ENCODE results near the gene CPNE6.
A peak's percentile ranks its signal among the peaks of the same experiment; 100 is the strongest.
"Not testable (repeated sequence)": the region's sequence is repeated elsewhere in the genome, so short reads cannot be mapped to it uniquely, and the experiment has no call there.

The CPNE6 gene

DNA sequence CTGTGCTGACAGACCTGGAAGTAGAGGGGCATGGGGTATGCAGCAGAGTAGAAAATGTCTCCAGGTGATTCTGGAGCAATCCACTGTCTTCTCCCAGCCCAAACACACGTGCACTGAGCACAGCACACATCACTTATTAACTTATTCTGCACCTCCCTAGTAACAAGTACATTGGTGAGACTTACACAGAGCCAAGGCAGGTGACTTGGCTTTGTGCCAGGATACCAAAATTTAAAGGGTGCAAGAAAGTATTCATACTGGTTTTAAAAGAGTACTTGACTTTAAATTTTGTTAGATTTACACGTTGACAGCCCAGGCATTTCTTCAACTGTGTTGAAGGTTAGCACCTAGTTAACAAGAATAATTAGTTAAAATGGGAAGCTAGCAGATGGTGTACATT lies 30.7 kb upstream of the CPNE6 start:
- peaks cover 15% of the 10 kb centered on the region for H3K4me1 ChIP-seq
- no peaks in the 10 kb centered on the region for H3K27me3 ChIP-seq
- H3K36me3 ChIP-seq: no peaks in the 10 kb centered on the region
- H4K20me1 ChIP-seq: no peaks in the 10 kb centered on the region
- H3K9me3 ChIP-seq: no peaks in the 10 kb centered on the region
- no peak for TF ChIP-seq Cebpa-rat (IDR thresholded peaks at IDR 0.05)
- no peak overlapping the region for H3K4me3 ChIP-seq
- no peak overlapping the region for H3K9ac ChIP-seq
- H3K27ac ChIP-seq: no peak overlapping the region
- no peak overlapping the region for H3K4me2 ChIP-seq

DNA sequence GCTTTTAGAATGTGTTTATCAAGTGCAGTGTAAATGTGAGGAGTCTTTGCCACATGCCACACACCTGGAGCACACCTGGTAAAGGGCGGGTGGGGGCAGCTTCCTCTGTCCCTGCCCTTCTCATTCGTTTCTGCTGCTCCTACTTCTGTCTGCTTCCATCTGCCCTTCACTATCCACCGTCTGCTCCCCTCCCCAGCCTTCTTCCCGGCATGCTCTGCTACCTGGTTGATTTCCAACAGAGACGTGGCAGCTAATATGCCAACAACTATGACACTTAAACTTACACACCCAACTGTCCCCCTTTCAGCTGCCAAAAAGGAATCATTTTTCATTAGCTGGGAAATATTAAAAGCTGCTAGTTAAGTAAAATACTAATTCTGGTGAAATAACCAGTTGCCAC lies 28.6 kb upstream of the CPNE6 start:
- no peak for TF ChIP-seq Cebpa-rat (IDR thresholded peaks at IDR 0.05)
- no peaks in the 10 kb centered on the region for H3K27me3 ChIP-seq
- no peak overlapping the region for H3K9ac ChIP-seq
- H3K4me2 ChIP-seq: no peak overlapping the region
- peaks cover under 1% of the 10 kb centered on the region for H3K4me1 ChIP-seq
- no peaks in the 10 kb centered on the region for H3K36me3 ChIP-seq
- H3K9me3 ChIP-seq: no peaks in the 10 kb centered on the region
- H4K20me1 ChIP-seq: no peaks in the 10 kb centered on the region
- H3K4me3 ChIP-seq: no peak overlapping the region
- no peak overlapping the region for H3K27ac ChIP-seq

DNA sequence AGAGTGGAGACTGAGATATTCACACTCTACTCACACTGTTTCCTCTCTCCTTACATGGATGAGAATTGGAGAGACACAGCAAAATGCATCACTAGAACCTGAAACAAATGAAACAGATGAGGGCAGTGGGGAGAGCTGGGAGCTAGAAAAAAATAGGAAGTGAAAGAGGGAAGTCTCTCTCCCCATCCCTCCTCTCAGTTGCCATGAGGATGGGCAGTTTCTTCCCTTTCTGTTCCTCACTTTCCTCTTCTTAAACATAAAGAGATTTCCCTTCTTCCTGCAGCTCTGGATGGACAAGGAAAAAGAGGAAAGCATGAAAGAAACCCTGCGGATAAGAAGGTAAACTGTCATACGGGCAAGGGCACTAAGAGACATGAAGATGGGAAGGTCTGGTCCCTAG lies 22.4 kb upstream of the CPNE6 start:
- peaks cover 32% of the 10 kb centered on the region for H3K4me1 ChIP-seq
- H3K27me3 ChIP-seq: peaks cover 18% of the 10 kb centered on the region
- not testable (repeated sequence) for H4K20me1 ChIP-seq, H3K36me3 ChIP-seq, H3K27ac ChIP-seq, H3K4me3 ChIP-seq, H3K9me3 ChIP-seq, H3K9ac ChIP-seq
- H3K4me2 ChIP-seq: peak overlapping the region; percentile 37

DNA sequence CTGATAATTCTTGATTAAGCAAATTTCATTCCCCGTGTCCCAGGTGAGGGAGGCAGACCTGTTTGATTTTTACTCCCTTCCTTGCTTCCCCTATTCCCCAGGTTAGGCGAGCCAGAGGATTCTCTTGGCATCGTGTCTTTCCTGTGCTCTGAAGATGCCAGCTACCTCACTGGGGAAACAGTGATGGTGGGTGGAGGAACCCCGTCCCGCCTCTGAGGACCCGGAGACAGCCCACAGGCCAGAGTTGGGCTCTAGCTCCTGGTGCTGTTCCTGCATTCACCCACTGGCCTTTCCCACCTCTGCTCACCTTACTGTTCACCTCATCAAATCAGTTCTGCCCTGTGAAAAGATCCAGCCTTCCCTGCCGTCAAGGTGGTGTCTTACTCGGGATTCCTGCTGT lies 20.6 kb upstream of the CPNE6 start:
- H3K9me3 ChIP-seq, H3K36me3 ChIP-seq, H4K20me1 ChIP-seq, H3K4me3 ChIP-seq, H3K27ac ChIP-seq, H3K9ac ChIP-seq: not testable (repeated sequence)
- H3K4me1 ChIP-seq: peaks cover 32% of the 10 kb centered on the region
- peak overlapping the region; percentile 100 for H3K4me2 ChIP-seq
- peaks cover 22% of the 10 kb centered on the region for H3K27me3 ChIP-seq

DNA sequence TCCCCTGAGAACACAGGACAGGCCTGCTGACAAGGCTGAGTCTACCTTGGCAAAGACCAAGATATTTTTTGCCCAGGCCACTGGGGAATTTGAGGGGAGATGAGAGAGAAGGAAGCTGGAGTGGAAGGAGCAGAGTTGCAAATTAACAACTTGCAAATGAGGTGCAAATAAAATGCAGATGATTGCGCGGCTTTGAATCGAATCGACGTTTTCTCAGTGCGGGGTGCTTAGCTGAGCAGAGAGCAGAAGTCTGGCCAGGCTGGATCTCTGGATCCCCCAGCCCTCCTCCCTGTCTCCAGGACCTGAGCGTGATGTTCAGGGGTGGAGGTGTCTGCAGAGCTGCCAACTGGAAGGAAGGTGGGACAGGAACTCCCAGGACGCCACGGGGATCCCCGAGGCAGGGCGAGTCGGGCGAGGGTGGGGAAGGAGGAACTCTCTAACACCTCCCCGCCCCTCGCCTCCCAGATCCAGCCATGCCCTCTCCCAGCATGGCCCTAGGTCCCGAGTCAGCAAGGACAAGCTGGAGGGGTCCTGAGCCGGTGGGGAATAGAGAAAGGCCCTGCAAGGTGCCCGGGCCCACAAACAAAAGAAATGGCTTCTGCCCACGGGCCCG lies 20.1 kb upstream of the CPNE6 start:
- Histone ChIP-seq H4K20me1 (no peaks in the 10 kb centered on the region), H3K27ac (peak overlapping the region; percentile 86), H3K27me3 (peaks cover 22% of the 10 kb centered on the region), H3K9ac (peak overlapping the region; percentile 85), H3K4me1 (peaks cover 32% of the 10 kb centered on the region), H3K9me3 (no peaks in the 10 kb centered on the region), H3K4me2 (peak overlapping the region; percentile 100), H3K36me3 (no peaks in the 10 kb centered on the region), H3K4me3 (peak overlapping the region; percentile 74)
- no peak for TF ChIP-seq Cebpa-rat (IDR thresholded peaks at IDR 0.05)

DNA sequence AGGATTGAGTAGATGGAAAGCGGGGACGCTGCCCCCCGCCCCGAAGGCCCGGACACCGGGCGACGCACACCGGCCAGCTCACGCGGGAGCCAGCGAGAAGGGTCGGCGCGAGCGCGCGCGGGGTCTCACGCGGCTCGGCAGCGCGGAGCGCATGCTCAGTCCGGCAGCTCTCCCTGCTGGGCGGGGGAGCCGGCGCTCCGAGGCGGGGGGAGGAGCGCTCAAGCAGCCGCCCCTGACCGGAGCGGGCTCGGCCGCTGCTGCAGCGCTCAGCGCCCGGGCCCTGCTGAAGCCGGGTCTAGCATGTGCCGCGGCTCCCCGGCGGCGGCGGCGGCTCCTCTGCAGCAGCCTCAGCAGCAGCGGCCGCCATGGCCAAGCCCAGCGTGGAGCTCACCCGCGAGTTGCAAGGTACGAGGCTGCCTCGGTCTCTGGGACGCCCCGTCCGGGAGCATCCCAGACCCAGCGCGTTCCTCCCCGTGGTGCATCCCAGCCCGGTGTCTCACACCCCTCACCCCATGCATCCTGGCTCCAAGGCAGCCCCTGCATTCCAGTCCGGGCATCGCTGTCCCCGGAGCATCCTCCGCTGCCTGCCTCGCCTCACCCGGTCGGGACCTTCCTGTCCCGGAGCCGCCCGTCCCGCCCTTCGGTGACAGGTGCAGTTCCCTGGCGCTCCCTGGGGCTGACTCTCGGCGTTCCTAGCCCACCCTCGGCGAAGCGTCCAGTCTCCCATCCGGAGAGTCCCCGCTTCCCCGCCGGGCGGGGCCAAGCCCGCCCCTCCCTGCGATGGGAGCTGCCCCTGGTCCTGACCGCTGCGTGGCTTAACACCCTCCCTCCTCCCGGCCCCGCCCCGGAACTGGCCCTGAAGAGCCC lies 19.3 kb upstream of the CPNE6 start, which contains the start of gene CARMIL3:
Gene CARMIL3 (plus strand): TSS at position 221 of the 867 bp plus-strand sequence. CDS start 145 bp downstream, at position 366.
- Histone ChIP-seq H3K4me3 (peak within 1 kb of the TSS; percentile 74), H3K4me1 (peaks cover 39% of the 10 kb centered on the region), H3K9ac (peak within 1 kb of the TSS; percentile 85), H3K4me2 (peak within 1 kb of the TSS; percentile 100), H3K36me3 (no peaks in the 10 kb centered on the region), H3K27ac (peak within 1 kb of the TSS; percentile 86), H3K9me3 (no peaks in the 10 kb centered on the region), H3K27me3 (peaks cover 22% of the 10 kb centered on the region), H4K20me1 (no peaks in the 10 kb centered on the region)
- TF ChIP-seq Cebpa-rat (IDR thresholded peaks at IDR 0.05): no peak

GRCh38 chr14:24052656-24053547 lies 18.5 kb upstream of the CPNE6 start:
- peak overlapping the region; percentile 100 for H3K4me2 ChIP-seq
- no peaks in the 10 kb centered on the region for H4K20me1 ChIP-seq
- TF ChIP-seq Cebpa-rat (IDR thresholded peaks at IDR 0.05): no peak
- peak overlapping the region; percentile 74 for H3K4me3 ChIP-seq
- H3K27me3 ChIP-seq: peaks cover 22% of the 10 kb centered on the region
- no peak overlapping the region for H3K27ac ChIP-seq
- no peaks in the 10 kb centered on the region for H3K9me3 ChIP-seq
- peaks cover 41% of the 10 kb centered on the region for H3K4me1 ChIP-seq
- peak overlapping the region; percentile 85; the same call in 1 of the 2 replicates for H3K9ac ChIP-seq
- no peaks in the 10 kb centered on the region for H3K36me3 ChIP-seq

- H4K20me1 ChIP-seq: no peaks in the 10 kb centered on the region
- peaks cover 22% of the 10 kb centered on the region for H3K27me3 ChIP-seq
- no peak overlapping the region for H3K27ac ChIP-seq
- no peak overlapping the region for H3K9ac ChIP-seq
- peaks cover 39% of the 10 kb centered on the region for H3K4me1 ChIP-seq
- H3K4me2 ChIP-seq: no peak overlapping the region
- H3K36me3 ChIP-seq: no peaks in the 10 kb centered on the region
- no peak for TF ChIP-seq Cebpa-rat (IDR thresholded peaks at IDR 0.05)
- H3K4me3 ChIP-seq: no peak overlapping the region
- no peaks in the 10 kb centered on the region for H3K9me3 ChIP-seq
Observed at GRCh38 chr14:24053548-24054323, 17.6 kb upstream of the CPNE6 start.

- Histone ChIP-seq H3K4me2 (no peak overlapping the region), H3K4me1 (peaks cover 33% of the 10 kb centered on the region), H3K36me3 (no peaks in the 10 kb centered on the region), H3K27me3 (peaks cover 22% of the 10 kb centered on the region), H3K27ac (no peak overlapping the region), H4K20me1 (no peaks in the 10 kb centered on the region), H3K9me3 (no peaks in the 10 kb centered on the region), H3K9ac (no peak overlapping the region), H3K4me3 (no peak overlapping the region)
- no peak for TF ChIP-seq Cebpa-rat (IDR thresholded peaks at IDR 0.05)
Observed at GRCh38 chr14:24054324-24054641, 17.1 kb upstream of the CPNE6 start.

Measured in BLaER1 (cell line).